Activated naive CD4-positive, alpha-beta T cell treated with Interleukin-2 at 50 U/mL for 16 hours (primary cell): Measurements from ENCODE around the gene ZNF335.
"Not testable (repeated sequence)": the region's sequence is repeated elsewhere in the genome, so short reads cannot be mapped to it uniquely, and the experiment has no call there.

Experiments used
- DNase-seq: peaks from one replicate; pipeline ENCODE4 v3.0.0-alpha.2; 2020

Gene ZNF335

GRCh38 chr20:46002008-46002407 lies 30.0 kb upstream of the ZNF335 start:
- no peak for DNase-seq

- no peak for DNase-seq
Measured at GRCh38 chr20:46001498-46001897, 29.5 kb upstream of the ZNF335 start.

DNA sequence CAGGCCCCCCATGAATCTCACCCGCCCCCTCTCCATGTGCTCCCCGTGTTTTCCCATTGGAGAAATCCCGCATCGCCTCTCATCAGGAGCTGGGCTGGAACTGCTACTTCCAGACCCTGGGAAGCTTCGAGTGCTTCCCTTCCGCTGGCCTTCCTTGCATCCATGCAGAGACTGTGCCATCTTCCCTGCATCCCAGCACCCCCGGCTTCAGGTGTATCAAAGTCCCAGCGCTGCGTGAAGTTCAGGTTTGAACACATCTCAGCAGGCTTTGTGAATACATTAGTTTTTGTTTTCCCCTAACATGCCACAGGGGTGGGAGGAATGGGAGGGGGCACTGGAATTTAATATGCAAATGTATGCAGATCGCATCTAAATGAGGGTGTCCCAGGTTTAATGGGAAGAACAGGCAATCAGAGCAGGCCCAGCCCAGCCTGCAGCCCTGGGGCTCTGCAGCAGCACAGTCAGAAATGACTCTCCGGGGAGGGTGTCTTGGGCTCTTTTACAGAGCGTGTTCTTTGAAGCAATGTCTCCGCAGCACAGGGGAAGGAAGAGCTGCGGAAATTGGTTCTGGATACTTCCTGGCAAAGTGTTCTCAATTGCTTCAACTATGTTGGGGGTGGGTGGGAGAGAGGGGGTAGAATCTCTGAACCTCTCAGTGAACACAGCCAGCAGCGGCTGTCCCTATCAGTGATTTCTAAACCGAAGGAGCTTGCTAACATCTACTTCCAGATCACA lies 28.4 kb upstream of the ZNF335 start:
- DNase-seq = no peak

GRCh38 chr20:45999557-46000261 lies 27.7 kb upstream of the ZNF335 start:
- DNase-seq = no peak

DNA sequence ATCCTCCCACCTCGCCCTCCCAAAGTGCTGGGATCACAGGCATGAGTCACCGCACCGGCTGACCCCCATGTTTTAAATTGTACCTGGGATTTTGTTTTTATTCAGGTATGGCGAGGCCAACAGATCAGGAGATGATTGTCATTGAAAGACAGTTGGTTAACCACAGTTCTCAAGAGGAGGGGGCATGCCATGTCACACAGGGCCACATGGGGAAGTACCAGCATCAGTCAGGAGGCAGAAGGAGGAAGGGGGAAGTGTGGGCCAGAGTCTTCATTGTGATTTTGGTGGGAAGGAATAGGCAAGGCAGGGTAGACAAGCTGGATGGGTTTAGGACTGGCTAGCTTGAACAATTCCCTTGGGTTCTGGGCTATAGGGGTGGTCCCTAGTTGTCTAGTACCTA lies 26.8 kb upstream of the ZNF335 start:
- peak; percentile 26 for DNase-seq

GRCh38 chr20:45998337-45998736 lies 26.3 kb upstream of the ZNF335 start:
- DNase-seq = no peak

DNA sequence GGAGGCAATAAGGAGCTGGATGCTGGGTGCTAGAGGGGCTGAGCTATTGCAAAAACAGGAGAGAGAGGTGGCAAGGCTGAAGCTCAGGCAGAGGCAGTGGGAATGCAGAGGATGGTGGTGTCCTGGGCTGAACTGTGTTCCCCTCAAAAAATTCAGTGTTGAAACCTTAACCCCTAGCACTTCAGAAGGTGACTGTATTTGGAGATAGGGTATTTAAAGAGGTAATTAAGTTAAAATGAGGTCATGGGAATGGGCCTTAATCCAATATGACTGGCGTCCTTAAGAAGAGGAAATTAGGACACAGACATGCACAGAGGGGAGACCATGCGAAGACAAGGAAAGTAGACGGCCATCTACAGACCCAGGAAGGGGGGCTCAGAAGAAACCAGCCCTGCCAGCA lies 25.2 kb upstream of the ZNF335 start:
- DNase-seq = no peak

GRCh38 chr20:45995495-45996097 lies 23.6 kb upstream of the ZNF335 start:
- DNase-seq = not testable (repeated sequence)

- no peak for DNase-seq
Measured at GRCh38 chr20:45994761-45995493, 22.9 kb upstream of the ZNF335 start.

DNA sequence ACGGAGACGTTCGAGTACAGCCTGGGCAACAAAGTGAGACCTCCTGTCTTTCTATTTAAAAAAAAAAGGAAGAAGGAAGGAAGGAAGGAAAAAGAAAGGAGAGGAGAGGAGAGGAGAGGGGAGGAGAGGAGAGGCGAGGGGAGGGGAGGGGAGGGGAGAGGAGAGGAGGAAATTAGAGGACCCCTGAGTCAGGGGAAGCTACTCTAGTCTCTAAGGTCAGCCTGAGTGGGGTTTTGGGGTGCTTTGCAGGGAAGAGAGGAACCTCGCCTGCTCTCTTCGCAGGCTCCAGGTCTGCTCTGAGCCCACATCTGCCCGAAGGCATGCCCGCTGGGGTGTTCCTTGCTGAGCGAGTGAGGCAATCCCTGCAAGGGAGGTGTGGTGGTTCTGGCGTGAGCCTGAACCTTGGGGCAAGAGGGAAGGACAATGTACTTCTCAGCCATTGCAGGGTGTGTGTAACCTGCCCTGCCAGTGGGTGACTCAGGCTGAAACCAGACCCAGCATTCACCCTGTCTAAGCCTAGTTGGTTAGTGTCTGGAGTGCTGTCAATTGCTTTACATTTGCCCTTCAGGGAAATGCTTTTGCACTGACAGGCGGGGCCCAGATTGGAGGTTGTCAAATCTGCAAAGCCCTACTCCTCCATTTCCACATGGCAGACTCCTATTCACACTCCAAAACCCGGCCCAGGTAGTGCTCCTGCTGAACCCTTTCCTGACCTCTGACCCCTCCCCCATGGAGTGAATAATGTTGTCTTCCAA lies 21.4 kb upstream of the ZNF335 start:
- DNase-seq = no peak

DNA sequence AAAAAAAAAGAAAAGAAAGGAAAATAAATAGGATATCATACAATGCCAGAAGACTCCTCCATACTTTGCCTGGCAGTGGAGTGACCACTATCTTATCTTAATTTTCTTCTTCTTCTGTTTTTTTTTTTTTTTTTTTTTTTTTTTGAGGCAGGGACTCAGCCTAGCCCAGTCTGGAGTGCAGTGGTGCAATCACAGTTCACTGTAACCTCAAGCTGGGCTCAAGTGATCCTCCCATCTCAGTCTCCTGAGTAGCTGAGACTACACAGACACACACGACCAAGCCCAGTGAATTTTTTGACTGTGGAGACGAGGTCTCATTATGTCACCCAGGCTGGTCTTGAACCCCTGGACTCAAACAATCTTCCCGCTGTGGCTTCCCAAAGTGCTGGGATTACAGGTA lies 19.6 kb upstream of the ZNF335 start:
- no peak for DNase-seq

DNA sequence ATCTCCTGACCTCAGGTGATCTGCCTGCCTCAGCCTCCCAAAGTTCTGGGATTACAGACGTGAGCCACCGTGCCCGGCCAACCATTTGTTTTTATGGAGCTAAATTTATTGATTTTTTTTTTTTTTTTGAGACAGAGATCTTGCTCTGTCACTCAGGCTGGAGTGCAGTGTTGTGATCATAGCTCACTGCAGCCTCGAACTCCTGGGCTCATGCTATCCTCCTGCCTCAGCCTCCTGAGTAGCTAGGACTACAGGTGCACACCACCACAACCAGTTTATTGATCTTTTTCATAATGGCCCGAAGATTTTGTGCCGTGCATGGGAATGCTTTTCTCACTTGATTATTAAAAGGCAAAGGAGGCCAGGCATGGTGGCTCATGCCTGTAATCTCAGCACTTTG lies 16.8 kb upstream of the ZNF335 start:
- not testable (repeated sequence) for DNase-seq

- peak; percentile 80 for DNase-seq
Measured at GRCh38 chr20:45987108-45987780, 15.2 kb upstream of the ZNF335 start.

DNA sequence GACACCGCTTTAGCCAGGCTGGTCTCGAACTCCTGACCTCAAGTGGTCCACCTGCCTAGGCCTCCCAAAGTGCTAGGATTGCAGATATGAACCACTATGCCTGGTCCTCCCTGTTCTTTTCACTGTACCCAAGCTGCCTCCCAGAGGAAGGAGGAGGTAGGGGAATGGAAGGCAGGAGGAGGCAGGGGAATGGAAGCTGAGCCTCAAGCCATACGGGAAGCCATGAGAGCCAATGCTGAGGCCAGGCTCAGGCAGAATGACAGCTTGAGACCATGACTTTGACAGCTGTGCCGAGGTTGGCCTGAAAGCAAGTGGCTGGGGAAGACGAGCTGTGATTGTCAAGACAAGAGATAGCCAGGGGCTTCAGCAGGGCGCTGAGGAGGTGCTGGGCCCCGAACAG lies 13.6 kb upstream of the ZNF335 start:
- DNase-seq = no peak

DNA sequence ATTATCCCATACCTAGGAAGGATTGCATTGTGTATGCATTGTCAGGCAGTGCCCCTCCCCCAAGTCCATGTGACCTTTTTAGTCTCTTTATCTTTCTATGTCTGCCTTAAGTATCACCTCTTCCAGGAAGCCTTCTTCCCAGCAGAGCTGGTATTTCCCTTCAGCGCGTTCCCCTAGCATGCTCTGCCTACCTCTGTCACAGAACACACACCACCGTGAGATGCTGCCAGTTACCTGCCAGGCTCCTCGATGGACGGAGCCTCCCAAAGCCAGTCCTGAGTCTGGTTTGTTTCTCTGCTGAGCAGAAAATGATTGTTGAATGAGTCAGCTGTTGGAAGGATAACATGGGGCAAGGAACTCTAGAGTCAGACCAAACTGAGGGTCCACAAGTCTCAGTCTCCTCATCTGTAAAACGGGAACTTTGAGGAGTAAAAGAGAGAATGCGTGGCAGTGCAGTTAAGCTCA lies 11.3 kb upstream of the ZNF335 start:
- no peak for DNase-seq

GRCh38 chr20:45981261-45981660 lies 9.3 kb upstream of the ZNF335 start:
- DNase-seq = no peak

DNA sequence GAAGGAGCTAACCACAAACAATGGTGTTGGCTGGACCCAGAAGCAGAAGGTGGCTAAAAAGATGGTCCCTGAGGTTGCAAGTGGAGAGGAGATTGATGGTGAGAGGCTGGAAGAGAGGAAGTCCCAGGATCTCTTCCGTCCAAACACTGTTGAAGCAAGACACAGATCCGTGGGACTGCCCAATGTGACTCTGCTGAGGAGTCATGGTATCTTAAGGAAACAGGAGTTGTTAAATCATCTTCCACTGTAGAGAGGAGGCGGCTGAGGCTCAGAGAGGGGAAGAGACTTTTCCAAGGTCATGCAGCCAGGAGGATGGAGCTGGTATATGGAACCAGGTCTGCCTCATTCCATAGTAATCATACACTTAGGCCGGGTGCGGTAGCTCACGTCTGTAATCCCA lies 4.1 kb upstream of the ZNF335 start:
- no peak for DNase-seq

GRCh38 chr20:45975686-45976085 lies 3.7 kb upstream of the ZNF335 start:
- no peak for DNase-seq

DNA sequence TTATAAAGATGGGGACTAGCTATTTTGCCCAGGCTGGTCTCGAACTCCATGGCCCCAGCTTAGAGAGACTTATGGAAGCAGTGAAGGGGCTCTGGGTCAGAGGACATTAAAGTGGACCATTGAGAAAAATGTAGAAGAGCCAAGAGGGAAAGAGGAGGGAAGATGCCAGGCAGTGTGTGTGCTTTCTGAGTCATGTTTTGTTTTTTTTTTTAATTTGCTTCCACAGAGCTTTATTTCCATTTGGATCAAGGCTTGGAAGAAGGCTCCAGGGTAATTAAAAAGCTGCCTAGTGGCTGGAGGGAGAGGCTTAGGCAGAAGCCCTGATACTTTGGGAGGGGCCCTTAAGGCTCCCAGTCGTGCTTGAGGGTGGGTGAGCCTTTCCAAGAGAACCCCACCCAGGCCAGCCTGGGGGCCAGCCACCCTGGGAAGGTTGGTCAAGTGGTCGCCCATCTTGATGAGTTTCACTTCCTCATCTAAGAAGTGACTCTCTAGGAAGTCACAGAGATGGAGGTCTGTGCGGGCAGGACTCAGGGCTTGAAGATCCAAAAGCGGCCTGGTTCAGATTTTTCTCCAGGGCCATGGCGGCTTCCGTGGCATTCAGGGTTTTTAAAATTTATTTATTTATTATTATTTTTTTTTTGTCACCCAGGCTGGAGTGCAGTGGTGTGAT lies 3.0 kb upstream of the ZNF335 start:
- DNase-seq = no peak

GRCh38 chr20:45972500-45973183 lies 639 bp upstream of the ZNF335 start:
- no peak for DNase-seq

DNA sequence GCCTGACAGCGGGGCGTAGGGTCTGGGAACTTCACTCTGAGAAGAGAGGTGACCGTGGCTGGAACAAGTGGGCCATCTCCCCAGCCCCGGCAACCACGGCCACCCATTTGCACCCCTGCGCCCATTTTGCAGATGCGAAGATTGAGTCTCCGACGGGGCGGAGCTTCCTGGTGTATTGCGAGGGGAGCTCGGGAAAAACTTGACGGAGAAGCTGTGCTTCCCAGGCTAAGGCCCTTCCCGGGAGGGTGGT lies 653 bp downstream of the ZNF335 start:
- DNase-seq = no peak
